K562 (cell line): ENCODE results near the gene COL6A1. TPM values are rescaled to one million over a fixed set of nuclear protein-coding genes. Genes with fewer than 3 reads are reported as not detected.

ENCODE experiments used
- ATAC-seq: fragments of 200-7000 bp; cut with Tn5 transposase; 3 replicates; pipeline ENCODE4 v1.9.1; 2020; ENCODE audit warnings: moderate library complexity
- BruUV-seq: library from RNA; stranded (reverse); fragments of 400-500 nt; replicated peaks from 2 replicates; lab custom pipeline; 2021; lab: Mats Ljungman, UMichigan
- CTCF ChIA-PET: fragments of 300-600 bp; formaldehyde crosslinking; extraction: SDS; loops from one replicate; lab custom pipeline; 2021; ENCODE audit warnings: low intra/inter-chr PET ratio; lab: Yijun Ruan, JAX
- POLR2A ChIA-PET: fragments of 300-600, 350-650 bp; sonication (Branson Sonifier 250); formaldehyde crosslinking; extraction: SDS; loops from one replicate; lab custom pipeline; 2021; ENCODE audit warnings: antibody characterized with exemption, inconsistent platforms; lab: Yijun Ruan, JAX
- DNase-seq, 4 experiments: peaks; one replicate each; pipeline versions ENCODE4 v3.0.0 to v3.0.0-alpha.2; 2011 to 2018; ENCODE audit warnings: low spot score in 3 of 4, mixed read lengths in 3 of 4; ENCODE audit errors: extremely low read depth in 1 of 4
- FAIRE-seq: peaks from 2 replicates; lab custom pipeline; 2011; peaks lifted over from hg19 to GRCh38; lab: Jason Lieb, UNC
- H2AFZ ChIP-seq: 2 replicates; pipeline ENCODE4 v1.6.0; 2011; ENCODE audit warnings: low read depth, low read length, control low read depth, inconsistent platforms
- H3K27ac ChIP-seq: fragments of 200-600 bp; 3 replicates; pipeline ENCODE4 v1.8.0; 2011; ENCODE audit warnings: low read depth, mild to moderate bottlenecking, control low read depth, inconsistent platforms, low read length, moderate library complexity, mixed read lengths; ENCODE audit errors: extremely low read depth
- H3K27me3 ChIP-seq, 2 experiments: fragments of 300-600 bp in 1 of 2; 2 replicates in 1 of 2; 3 replicates in 1 of 2; pipeline versions ENCODE4 v1.6.0 to v1.8.0; 2011; ENCODE audit warnings: inconsistent platforms in 2 of 2, low read length in 2 of 2, mild to moderate bottlenecking in 1 of 2, mixed read lengths in 1 of 2, moderate library complexity in 1 of 2; ENCODE audit not compliant: control insufficient read depth in 2 of 2, insufficient read depth in 2 of 2
- H3K36me3 ChIP-seq: fragments of 300-600 bp; 3 replicates; pipeline ENCODE4 v1.8.0; 2011; ENCODE audit warnings: mild to moderate bottlenecking, low read length, inconsistent platforms; ENCODE audit not compliant: control insufficient read depth, insufficient read depth
- H3K4me1 ChIP-seq, 2 experiments: fragments of 200-600 bp in 1 of 2; replicated peaks in 1 of 2; 2 replicates in 1 of 2; 3 replicates in 1 of 2; pipeline versions ENCODE4 v1.5.1 to v1.8.0; 2011; ENCODE audit warnings: inconsistent platforms in 2 of 2, low read length in 2 of 2, mild to moderate bottlenecking in 1 of 2, mixed read lengths in 1 of 2, moderate library complexity in 1 of 2; ENCODE audit not compliant: control insufficient read depth in 2 of 2, insufficient read depth in 2 of 2
- H3K4me2 ChIP-seq: 2 replicates; pipeline ENCODE4 v1.6.1; 2011; ENCODE audit warnings: low read length, control low read depth, inconsistent platforms, mixed read lengths; ENCODE audit not compliant: insufficient read depth
- H3K4me3 ChIP-seq: fragments of 200-600 bp; sonication (generic), shearing (Covaris generic); 2 replicates; pipeline ENCODE4 v1.5.1; 2016; ENCODE audit warnings: control low read depth, inconsistent platforms
- H3K79me2 ChIP-seq: fragments of 200-600 bp; 3 replicates; pipeline ENCODE4 v1.8.0; 2011; ENCODE audit warnings: low read length, inconsistent platforms; ENCODE audit not compliant: control insufficient read depth, insufficient read depth
- H3K9ac ChIP-seq, 2 experiments: 2 replicates each; pipeline versions ENCODE4 v1.6.0 to v1.6.1; 2011; ENCODE audit warnings: low read depth in 2 of 2, low read length in 2 of 2, control low read depth in 1 of 2, inconsistent platforms in 1 of 2, mild to moderate bottlenecking in 1 of 2, mixed read lengths in 1 of 2; ENCODE audit not compliant: insufficient read depth in 1 of 2
- H3K9me1 ChIP-seq: one replicate; pipeline ENCODE4 v1.6.0; 2011; ENCODE audit warnings: inconsistent platforms, mild to moderate bottlenecking, low read length, moderate library complexity; ENCODE audit not compliant: control insufficient read depth, insufficient read depth
- H3K9me3 ChIP-seq: replicated peaks from 2 replicates; pipeline ENCODE4 v1.5.1; 2011; ENCODE audit warnings: low read depth, low read length, inconsistent platforms; ENCODE audit not compliant: control insufficient read depth, insufficient read depth
- H4K20me1 ChIP-seq: replicated peaks from 2 replicates; pipeline ENCODE4 v1.6.1; 2011; ENCODE audit warnings: low read length, inconsistent platforms, mixed read lengths; ENCODE audit not compliant: control insufficient read depth, insufficient read depth
- EP400 ChIP-seq: fragments of 450-650 bp; IDR thresholded peaks from 2 replicates; pipeline ENCODE4 v1.6.1; 2017; ENCODE audit warnings: antibody characterized with exemption, mild to moderate bottlenecking, moderate library complexity
- GABPB2 ChIP-seq: fragments of 250-450 bp; sonication (Bioruptor Pico); conservative IDR thresholded peaks from 2 replicates; pipeline ENCODE4 v1.5.1; 2021; ENCODE audit warnings: mild to moderate bottlenecking
- MEF2A ChIP-seq: IDR thresholded peaks from 2 replicates; pipeline ENCODE4 v1.6.1; 2011; ENCODE audit warnings: low read depth, mild to moderate bottlenecking, low read length, moderate library complexity; ENCODE audit not compliant: control insufficient read depth
- MXI1 ChIP-seq: IDR thresholded peaks from 2 replicates; pipeline ENCODE4 v1.6.1; 2011; ENCODE audit warnings: low read depth, mild to moderate bottlenecking, improper control_type of control experiment, low read length
- NONO ChIP-seq, 2 experiments: fragments of 200-400 bp in 1 of 2; fragments of 450-650 bp in 1 of 2; formaldehyde crosslinking in 1 of 2; IDR thresholded peaks; 2 replicates each; pipeline ENCODE4 v1.6.1; 2017; ENCODE audit warnings: low read depth in 2 of 2, mild to moderate bottlenecking in 2 of 2, moderate library complexity in 2 of 2, low read length in 1 of 2
- SIRT6 ChIP-seq: IDR thresholded peaks from one replicate; pipeline ENCODE4 v1.6.1; 2012; ENCODE audit warnings: low read depth, mild to moderate bottlenecking, control low read depth, inconsistent platforms, low read length, moderate library complexity
- SRSF3 ChIP-seq: fragments of 200-400 bp; formaldehyde crosslinking; IDR thresholded peaks from 2 replicates; pipeline ENCODE4 v1.6.1; 2016; ENCODE audit warnings: mild to moderate bottlenecking, low read length, moderate library complexity; ENCODE audit not compliant: insufficient read depth
- ZNF507 ChIP-seq: conservative IDR thresholded peaks from 2 replicates; pipeline ENCODE4 v1.6.1; 2017; ENCODE audit warnings: missing genetic modification characterization, missing compliant biosample characterization
- WGBS: fragments of 100-300 bp; shearing (Covaris generic); methylation state at CpG from one replicate; pipeline ENCODE4 v1.1.6; 2016; ENCODE audit warnings: low coverage, mixed read lengths; ENCODE audit not compliant: insufficient coverage; ENCODE audit errors: missing lambda C conversion rate; 5-methylcytosine and 5-hydroxymethylcytosine counted together
- in situ Hi-C: fragments of 300-500 bp; cut with MboI; formaldehyde crosslinking; loops from 4 replicates; pipeline ENCODE4 v1.15.0; 2018; ENCODE audit warnings: inconsistent platforms, mixed read lengths
- intact Hi-C: fragments of 100-400 bp; cut with micrococcal nuclease; formaldehyde crosslinking; loops from 2 replicates; pipeline ENCODE4 v1.14.2; 2022
- polyA plus RNA-seq, 8 experiments: library from polyadenylated mRNA; depleted of rRNA in 4 of 8; stranded (reverse) in 5 of 8; unstranded in 3 of 8; fragments of >200 nt; fragmentation: Nextera tagmentation in 2 of 8; fragmentation: Illumina TruSeq in 1 of 8; extraction: Ambion mirVana in 2 of 8; extraction: Trizol in 1 of 8; gene quantifications; 2 replicates each; pipeline versions ENCODE4 v1.2.1 to v1.2.3, GENCODE V29; 2011 to 2014; ENCODE audit warnings: inconsistent platforms in 1 of 8, missing spikeins in 1 of 8
- total RNA-seq, 7 experiments: library from RNA; depleted of rRNA in 6 of 7; stranded (reverse); fragments of >200 nt in 6 of 7; fragmentation: Illumina TruSeq in 2 of 7; extraction: Trizol in 2 of 7; gene quantifications; 2 replicates each; pipeline versions ENCODE4 v1.2.1 to v1.2.3, GENCODE V29; 2011 to 2021; ENCODE audit warnings: low replicate concordance in 1 of 7
- TF ChIP-seq, protein P1 (sequence below): fragments of 450-650 bp; IDR thresholded peaks from 2 replicates; pipeline ENCODE4 v1.6.1; 2016; ENCODE audit warnings: mild to moderate bottlenecking, moderate library complexity
- TF ChIP-seq, protein P2 (sequence below): fragments of 450-650 bp; IDR thresholded peaks from 2 replicates; pipeline ENCODE4 v1.6.1; 2017; ENCODE audit warnings: antibody characterized with exemption

Gene COL6A1
- total and polyA plus RNA-seq, 9 of the 15 experiments (the other 6 are each of a cell fraction or from before 2014, with no cell fraction given) = 0.07 to 1.3 (median 0.14) TPM; not detected in 3

DNA sequence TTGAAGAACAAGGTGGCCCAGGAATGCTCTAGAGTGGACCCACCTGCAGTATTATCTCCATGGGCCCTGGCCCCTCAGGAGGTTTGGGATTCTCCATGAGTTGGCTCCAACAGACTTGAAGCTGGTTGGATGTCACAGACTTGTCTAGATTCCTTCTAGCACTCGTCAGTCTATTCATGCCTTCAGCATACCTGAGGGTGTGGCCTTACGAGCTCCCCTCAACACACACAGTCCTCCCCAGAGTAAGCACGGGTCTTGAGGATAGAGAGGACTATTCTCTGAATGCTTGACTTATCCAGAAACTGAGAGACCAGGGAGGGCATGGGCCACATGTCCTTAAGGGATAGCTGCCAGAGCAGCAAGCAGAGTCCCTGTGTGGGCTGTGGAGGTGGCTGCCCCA is 45.9 kb upstream of the COL6A1 start:
- Histone ChIP-seq H3K4me2 (no peak overlapping the region), H3K9me1 (no peaks in the 10 kb centered on the region), H3K27me3 (peaks cover 13 to 63% of the 10 kb centered on the region in 2 experiments), H2AFZ (no peak overlapping the region), H3K79me2 (no peaks in the 10 kb centered on the region), H4K20me1 (peaks cover 21% of the 10 kb centered on the region), H3K36me3 (no peaks in the 10 kb centered on the region), H3K4me3 (no peak overlapping the region), H3K9me3 (no peaks in the 10 kb centered on the region), H3K27ac (no peak overlapping the region), H3K4me1 (no peaks in the 10 kb centered on the region), H3K9ac (no peak overlapping the region)
- WGBS = 2% methylated on average over 3 of the region's 3 CpGs
- ATAC-seq = no peak
- DNase-seq = no peak
- in situ Hi-C loops (no loop called here), intact Hi-C loops (no loop called here)
- no TSS peak for BruUV-seq
- FAIRE-seq = no peak
- POLR2A ChIA-PET = no interaction called here
- CTCF ChIA-PET = no interaction called here
- TF ChIP-seq MXI1 = no peak
- no peak for TF ChIP-seq EP400
- no peak for TF ChIP-seq SRSF3
- TF ChIP-seq MEF2A = no peak
- TF ChIP-seq GABPB2 (CRISPR knock-in tag) = no peak
- no peak for TF ChIP-seq NONO (IDR thresholded peaks at IDR 0.05; ENCODE audit: low read depth in 2 of 2, low read length in 1 of 2)
- no peak for TF ChIP-seq ZNF507
- TF ChIP-seq, protein P1, sequence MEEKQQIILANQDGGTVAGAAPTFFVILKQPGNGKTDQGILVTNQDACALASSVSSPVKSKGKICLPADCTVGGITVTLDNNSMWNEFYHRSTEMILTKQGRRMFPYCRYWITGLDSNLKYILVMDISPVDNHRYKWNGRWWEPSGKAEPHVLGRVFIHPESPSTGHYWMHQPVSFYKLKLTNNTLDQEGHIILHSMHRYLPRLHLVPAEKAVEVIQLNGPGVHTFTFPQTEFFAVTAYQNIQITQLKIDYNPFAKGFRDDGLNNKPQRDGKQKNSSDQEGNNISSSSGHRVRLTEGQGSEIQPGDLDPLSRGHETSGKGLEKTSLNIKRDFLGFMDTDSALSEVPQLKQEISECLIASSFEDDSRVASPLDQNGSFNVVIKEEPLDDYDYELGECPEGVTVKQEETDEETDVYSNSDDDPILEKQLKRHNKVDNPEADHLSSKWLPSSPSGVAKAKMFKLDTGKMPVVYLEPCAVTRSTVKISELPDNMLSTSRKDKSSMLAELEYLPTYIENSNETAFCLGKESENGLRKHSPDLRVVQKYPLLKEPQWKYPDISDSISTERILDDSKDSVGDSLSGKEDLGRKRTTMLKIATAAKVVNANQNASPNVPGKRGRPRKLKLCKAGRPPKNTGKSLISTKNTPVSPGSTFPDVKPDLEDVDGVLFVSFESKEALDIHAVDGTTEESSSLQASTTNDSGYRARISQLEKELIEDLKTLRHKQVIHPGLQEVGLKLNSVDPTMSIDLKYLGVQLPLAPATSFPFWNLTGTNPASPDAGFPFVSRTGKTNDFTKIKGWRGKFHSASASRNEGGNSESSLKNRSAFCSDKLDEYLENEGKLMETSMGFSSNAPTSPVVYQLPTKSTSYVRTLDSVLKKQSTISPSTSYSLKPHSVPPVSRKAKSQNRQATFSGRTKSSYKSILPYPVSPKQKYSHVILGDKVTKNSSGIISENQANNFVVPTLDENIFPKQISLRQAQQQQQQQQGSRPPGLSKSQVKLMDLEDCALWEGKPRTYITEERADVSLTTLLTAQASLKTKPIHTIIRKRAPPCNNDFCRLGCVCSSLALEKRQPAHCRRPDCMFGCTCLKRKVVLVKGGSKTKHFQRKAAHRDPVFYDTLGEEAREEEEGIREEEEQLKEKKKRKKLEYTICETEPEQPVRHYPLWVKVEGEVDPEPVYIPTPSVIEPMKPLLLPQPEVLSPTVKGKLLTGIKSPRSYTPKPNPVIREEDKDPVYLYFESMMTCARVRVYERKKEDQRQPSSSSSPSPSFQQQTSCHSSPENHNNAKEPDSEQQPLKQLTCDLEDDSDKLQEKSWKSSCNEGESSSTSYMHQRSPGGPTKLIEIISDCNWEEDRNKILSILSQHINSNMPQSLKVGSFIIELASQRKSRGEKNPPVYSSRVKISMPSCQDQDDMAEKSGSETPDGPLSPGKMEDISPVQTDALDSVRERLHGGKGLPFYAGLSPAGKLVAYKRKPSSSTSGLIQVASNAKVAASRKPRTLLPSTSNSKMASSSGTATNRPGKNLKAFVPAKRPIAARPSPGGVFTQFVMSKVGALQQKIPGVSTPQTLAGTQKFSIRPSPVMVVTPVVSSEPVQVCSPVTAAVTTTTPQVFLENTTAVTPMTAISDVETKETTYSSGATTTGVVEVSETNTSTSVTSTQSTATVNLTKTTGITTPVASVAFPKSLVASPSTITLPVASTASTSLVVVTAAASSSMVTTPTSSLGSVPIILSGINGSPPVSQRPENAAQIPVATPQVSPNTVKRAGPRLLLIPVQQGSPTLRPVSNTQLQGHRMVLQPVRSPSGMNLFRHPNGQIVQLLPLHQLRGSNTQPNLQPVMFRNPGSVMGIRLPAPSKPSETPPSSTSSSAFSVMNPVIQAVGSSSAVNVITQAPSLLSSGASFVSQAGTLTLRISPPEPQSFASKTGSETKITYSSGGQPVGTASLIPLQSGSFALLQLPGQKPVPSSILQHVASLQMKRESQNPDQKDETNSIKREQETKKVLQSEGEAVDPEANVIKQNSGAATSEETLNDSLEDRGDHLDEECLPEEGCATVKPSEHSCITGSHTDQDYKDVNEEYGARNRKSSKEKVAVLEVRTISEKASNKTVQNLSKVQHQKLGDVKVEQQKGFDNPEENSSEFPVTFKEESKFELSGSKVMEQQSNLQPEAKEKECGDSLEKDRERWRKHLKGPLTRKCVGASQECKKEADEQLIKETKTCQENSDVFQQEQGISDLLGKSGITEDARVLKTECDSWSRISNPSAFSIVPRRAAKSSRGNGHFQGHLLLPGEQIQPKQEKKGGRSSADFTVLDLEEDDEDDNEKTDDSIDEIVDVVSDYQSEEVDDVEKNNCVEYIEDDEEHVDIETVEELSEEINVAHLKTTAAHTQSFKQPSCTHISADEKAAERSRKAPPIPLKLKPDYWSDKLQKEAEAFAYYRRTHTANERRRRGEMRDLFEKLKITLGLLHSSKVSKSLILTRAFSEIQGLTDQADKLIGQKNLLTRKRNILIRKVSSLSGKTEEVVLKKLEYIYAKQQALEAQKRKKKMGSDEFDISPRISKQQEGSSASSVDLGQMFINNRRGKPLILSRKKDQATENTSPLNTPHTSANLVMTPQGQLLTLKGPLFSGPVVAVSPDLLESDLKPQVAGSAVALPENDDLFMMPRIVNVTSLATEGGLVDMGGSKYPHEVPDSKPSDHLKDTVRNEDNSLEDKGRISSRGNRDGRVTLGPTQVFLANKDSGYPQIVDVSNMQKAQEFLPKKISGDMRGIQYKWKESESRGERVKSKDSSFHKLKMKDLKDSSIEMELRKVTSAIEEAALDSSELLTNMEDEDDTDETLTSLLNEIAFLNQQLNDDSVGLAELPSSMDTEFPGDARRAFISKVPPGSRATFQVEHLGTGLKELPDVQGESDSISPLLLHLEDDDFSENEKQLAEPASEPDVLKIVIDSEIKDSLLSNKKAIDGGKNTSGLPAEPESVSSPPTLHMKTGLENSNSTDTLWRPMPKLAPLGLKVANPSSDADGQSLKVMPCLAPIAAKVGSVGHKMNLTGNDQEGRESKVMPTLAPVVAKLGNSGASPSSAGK = no peak
- TF ChIP-seq SIRT6 = no peak
- TF ChIP-seq, protein P2, sequence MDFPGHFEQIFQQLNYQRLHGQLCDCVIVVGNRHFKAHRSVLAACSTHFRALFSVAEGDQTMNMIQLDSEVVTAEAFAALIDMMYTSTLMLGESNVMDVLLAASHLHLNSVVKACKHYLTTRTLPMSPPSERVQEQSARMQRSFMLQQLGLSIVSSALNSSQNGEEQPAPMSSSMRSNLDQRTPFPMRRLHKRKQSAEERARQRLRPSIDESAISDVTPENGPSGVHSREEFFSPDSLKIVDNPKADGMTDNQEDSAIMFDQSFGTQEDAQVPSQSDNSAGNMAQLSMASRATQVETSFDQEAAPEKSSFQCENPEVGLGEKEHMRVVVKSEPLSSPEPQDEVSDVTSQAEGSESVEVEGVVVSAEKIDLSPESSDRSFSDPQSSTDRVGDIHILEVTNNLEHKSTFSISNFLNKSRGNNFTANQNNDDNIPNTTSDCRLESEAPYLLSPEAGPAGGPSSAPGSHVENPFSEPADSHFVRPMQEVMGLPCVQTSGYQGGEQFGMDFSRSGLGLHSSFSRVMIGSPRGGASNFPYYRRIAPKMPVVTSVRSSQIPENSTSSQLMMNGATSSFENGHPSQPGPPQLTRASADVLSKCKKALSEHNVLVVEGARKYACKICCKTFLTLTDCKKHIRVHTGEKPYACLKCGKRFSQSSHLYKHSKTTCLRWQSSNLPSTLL = no peak
